ENCODE measurements around the gene CDC25B. TPM values are rescaled to one million over a fixed set of nuclear protein-coding genes. Genes with fewer than 3 reads are reported as not detected.

Gene CDC25B
- total and polyA plus RNA-seq, 2 of the 13 experiments (the other 11 are each of a cell fraction or from before 2014, with no cell fraction given) = 14.5 to 19.4 TPM

GRCh38 chr20:3795511-3796468, at the start of gene CDC25B (continued):
- TF ChIP-seq, protein P1, sequence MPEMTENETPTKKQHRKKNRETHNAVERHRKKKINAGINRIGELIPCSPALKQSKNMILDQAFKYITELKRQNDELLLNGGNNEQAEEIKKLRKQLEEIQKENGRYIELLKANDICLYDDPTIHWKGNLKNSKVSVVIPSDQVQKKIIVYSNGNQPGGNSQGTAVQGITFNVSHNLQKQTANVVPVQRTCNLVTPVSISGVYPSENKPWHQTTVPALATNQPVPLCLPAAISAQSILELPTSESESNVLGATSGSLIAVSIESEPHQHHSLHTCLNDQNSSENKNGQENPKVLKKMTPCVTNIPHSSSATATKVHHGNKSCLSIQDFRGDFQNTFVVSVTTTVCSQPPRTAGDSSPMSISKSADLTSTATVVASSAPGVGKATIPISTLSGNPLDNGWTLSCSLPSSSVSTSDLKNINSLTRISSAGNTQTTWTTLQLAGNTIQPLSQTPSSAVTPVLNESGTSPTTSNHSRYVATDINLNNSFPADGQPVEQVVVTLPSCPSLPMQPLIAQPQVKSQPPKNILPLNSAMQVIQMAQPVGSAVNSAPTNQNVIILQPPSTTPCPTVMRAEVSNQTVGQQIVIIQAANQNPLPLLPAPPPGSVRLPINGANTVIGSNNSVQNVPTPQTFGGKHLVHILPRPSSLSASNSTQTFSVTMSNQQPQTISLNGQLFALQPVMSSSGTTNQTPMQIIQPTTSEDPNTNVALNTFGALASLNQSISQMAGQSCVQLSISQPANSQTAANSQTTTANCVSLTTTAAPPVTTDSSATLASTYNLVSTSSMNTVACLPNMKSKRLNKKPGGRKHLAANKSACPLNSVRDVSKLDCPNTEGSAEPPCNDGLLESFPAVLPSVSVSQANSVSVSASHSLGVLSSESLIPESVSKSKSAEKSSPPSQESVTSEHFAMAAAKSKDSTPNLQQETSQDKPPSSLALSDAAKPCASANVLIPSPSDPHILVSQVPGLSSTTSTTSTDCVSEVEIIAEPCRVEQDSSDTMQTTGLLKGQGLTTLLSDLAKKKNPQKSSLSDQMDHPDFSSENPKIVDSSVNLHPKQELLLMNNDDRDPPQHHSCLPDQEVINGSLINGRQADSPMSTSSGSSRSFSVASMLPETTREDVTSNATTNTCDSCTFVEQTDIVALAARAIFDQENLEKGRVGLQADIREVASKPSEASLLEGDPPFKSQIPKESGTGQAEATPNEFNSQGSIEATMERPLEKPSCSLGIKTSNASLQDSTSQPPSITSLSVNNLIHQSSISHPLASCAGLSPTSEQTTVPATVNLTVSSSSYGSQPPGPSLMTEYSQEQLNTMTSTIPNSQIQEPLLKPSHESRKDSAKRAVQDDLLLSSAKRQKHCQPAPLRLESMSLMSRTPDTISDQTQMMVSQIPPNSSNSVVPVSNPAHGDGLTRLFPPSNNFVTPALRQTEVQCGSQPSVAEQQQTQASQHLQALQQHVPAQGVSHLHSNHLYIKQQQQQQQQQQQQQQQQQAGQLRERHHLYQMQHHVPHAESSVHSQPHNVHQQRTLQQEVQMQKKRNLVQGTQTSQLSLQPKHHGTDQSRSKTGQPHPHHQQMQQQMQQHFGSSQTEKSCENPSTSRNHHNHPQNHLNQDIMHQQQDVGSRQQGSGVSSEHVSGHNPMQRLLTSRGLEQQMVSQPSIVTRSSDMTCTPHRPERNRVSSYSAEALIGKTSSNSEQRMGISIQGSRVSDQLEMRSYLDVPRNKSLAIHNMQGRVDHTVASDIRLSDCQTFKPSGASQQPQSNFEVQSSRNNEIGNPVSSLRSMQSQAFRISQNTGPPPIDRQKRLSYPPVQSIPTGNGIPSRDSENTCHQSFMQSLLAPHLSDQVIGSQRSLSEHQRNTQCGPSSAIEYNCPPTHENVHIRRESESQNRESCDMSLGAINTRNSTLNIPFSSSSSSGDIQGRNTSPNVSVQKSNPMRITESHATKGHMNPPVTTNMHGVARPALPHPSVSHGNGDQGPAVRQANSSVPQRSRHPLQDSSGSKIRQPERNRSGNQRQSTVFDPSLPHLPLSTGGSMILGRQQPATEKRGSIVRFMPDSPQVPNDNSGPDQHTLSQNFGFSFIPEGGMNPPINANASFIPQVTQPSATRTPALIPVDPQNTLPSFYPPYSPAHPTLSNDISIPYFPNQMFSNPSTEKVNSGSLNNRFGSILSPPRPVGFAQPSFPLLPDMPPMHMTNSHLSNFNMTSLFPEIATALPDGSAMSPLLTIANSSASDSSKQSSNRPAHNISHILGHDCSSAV (CRISPR knock-in tag; IDR thresholded peaks at IDR 0.05; ENCODE audit: borderline replicate concordance) = no peak
- peak; percentile 71; the same call in 1 of the 2 replicates for TF ChIP-seq KDM5A (IDR thresholded peaks at IDR 0.05; ENCODE audit: borderline replicate concordance, low read length)
- TF ChIP-seq MXD1 (CRISPR knock-in tag; IDR thresholded peaks at IDR 0.05) = no peak
- no peak for TF ChIP-seq ZNF496 (CRISPR knock-in tag; IDR thresholded peaks at IDR 0.05; ENCODE audit: insufficient replicate concordance)
- no peak for TF ChIP-seq ZKSCAN1 (IDR thresholded peaks at IDR 0.05; ENCODE audit: low read length)
- no peak for TF ChIP-seq ZNF724P (CRISPR knock-in tag; IDR thresholded peaks at IDR 0.05; ENCODE audit: borderline replicate concordance)
- peak; percentile 29; the same call in 1 of the 2 replicates for TF ChIP-seq ZSCAN9 (CRISPR knock-in tag; IDR thresholded peaks at IDR 0.05; ENCODE audit: borderline replicate concordance)
- no peak for TF ChIP-seq NFKBIZ (CRISPR knock-in tag; IDR thresholded peaks at IDR 0.05)
- TF ChIP-seq HMGA1 (CRISPR knock-in tag; conservative IDR thresholded peaks at IDR 0.05) = no peak
- no peak; the same call in 1 of the 2 replicates for TF ChIP-seq ZNF160 (CRISPR knock-in tag; IDR thresholded peaks at IDR 0.05)
- TF ChIP-seq NR3C1 (CRISPR knock-in tag; IDR thresholded peaks at IDR 0.05) = no peak
- no peak for TF ChIP-seq CCAR2 (optimal IDR thresholded peaks at IDR 0.05; ENCODE audit: low read depth, low read length)
- no peak for TF ChIP-seq PBX3 (CRISPR knock-in tag; IDR thresholded peaks at IDR 0.05; ENCODE audit: borderline replicate concordance)
- TF ChIP-seq HNRNPUL1 (IDR thresholded peaks at IDR 0.05; ENCODE audit: low read depth, low read length) = no peak
- TF ChIP-seq ADNP (CRISPR knock-in tag; IDR thresholded peaks at IDR 0.05) = peak; percentile 90
- no peak for TF ChIP-seq NFRKB (IDR thresholded peaks at IDR 0.05)
- 0 out of 2 replicates have a peak, but pooled peaks have one; percentile 30 for TF ChIP-seq LCORL (IDR thresholded peaks at IDR 0.05)
- peak; percentile 82 for TF ChIP-seq LCORL (CRISPR knock-in tag; IDR thresholded peaks at IDR 0.05)
- no peak for TF ChIP-seq ZNF598 (CRISPR knock-in tag; IDR thresholded peaks at IDR 0.05; ENCODE audit: borderline replicate concordance)
- TF ChIP-seq NFE2L1 (CRISPR knock-in tag; IDR thresholded peaks at IDR 0.05; ENCODE audit: borderline replicate concordance) = no peak; the same call in 1 of the 2 replicates

Data from HepG2 (cell line).